Activated T-cell treated with anti-CD3 and anti-CD28 coated beads, Interleukin-2, amount 50 U/mL, for 4 hours (primary cell): Measurements from ENCODE around the gene MYL2. TPM values are rescaled to one million over a fixed set of nuclear protein-coding genes. Genes with fewer than 3 reads are reported as not detected.
A peak's percentile ranks its signal among the peaks of the same experiment; 100 is the strongest.

Source experiments
- ATAC-seq, 2 donors: fragments of 200-7000 bp; cut with Tn5 transposase; one replicate each; pipeline ENCODE4 v1.10.0; 2021
- DNase-seq: peaks from one replicate; pipeline ENCODE4 v3.0.0-alpha.2; 2020
- H3K27me3 Mint-ChIP-seq: one replicate; pipeline ENCODE4 v1.8.0; 2021; ENCODE audit warnings: low read depth, mixed read lengths
- H3K36me3 Mint-ChIP-seq: one replicate; pipeline ENCODE4 v1.8.0; 2022; ENCODE audit warnings: mixed read lengths; ENCODE audit not compliant: insufficient read depth
- H3K4me1 Mint-ChIP-seq: one replicate; pipeline ENCODE4 v1.8.0; 2021; ENCODE audit warnings: low read depth, mixed read lengths
- H3K4me3 Mint-ChIP-seq: one replicate; pipeline ENCODE4 v1.8.0; 2021; ENCODE audit warnings: mild to moderate bottlenecking, moderate library complexity, mixed read lengths
- H3K9me3 Mint-ChIP-seq: one replicate; pipeline ENCODE4 v1.8.0; 2021; ENCODE audit warnings: mixed read lengths
- total RNA-seq, 3 donors: library from RNA; stranded (reverse); gene quantifications; one replicate each; pipeline ENCODE4 v1.2.1, GENCODE V29; 2021

MYL2 gene
- total RNA-seq, 3 donors from 2014 or later = not detected

DNA sequence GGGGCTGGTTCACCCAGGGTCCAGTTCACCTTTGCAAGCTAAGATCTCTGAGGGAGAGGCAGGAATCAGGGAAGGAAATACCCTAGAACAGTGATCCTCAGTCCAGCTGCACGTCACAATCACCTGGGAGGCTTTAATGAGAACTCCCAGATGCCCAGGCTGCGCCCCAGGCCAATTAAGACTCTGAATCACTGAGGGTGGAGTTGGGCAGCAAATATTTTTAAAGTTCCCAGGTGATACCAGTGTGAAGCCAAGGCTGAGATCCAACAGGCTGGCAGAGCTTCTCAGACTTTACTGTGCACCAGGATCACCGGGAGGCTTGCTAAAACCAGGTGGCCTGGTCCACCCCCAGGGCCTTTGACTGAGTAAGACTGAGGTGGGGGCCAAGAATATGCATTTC lies 23.8 kb downstream of the MYL2 start:
- ATAC-seq (no peak), DNase-seq (no peak)
- H3K9me3 Mint-ChIP-seq = no peaks in the 10 kb centered on the region
- H3K27me3 Mint-ChIP-seq = peaks cover 6% of the 10 kb centered on the region
- H3K4me1 Mint-ChIP-seq = peaks cover 7% of the 10 kb centered on the region
- no peaks in the 10 kb centered on the region for H3K36me3 Mint-ChIP-seq
- no peak overlapping the region for H3K4me3 Mint-ChIP-seq

DNA sequence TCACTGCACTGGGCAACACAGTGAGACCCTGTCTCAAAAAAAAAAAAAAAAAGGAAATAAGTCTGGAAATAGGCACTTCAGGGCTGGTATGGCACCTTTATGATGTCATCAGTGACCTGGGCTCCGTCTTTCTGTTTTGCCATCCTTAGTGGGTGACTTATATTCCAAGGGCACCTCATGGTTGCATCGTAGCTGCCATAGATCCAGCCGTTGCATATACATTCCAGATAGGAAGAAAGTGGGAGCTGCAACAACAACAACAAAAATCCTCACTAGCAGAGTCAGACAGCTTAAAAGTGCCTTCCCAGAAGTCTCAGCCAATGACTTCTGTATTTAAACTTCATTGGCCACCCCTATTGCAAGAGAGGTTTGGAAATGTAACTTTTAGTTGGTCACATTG lies 26.4 kb downstream of the MYL2 start:
- Mint-ChIP-seq H3K36me3 (no peaks in the 10 kb centered on the region), H3K4me1 (peaks cover 7% of the 10 kb centered on the region), H3K27me3 (peaks cover 6% of the 10 kb centered on the region), H3K4me3 (no peak overlapping the region), H3K9me3 (no peaks in the 10 kb centered on the region)
- ATAC-seq (no peak), DNase-seq (no peak)

DNA sequence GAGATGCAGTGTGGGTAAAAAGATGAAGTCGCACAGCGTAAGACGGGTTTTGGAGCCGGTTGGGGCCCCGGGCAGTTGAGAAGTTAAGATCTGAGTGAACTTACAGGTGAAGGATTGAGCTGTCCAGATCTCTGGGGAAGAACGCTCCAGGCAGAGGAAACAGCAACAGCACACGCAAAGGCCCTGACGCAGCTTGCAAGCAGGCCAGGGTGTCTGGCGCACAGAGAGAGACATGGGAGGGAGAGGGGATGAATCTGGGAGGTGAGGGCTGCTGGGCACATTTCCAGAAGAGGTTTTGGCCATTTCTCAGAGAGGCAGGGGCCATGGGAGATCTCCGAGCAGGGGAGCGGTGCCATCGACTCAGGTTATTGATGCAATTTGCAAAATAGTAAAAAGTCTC lies 31.0 kb downstream of the MYL2 start:
- H3K36me3 Mint-ChIP-seq = peaks cover 2% of the 10 kb centered on the region
- no peaks in the 10 kb centered on the region for H3K9me3 Mint-ChIP-seq
- H3K27me3 Mint-ChIP-seq = peaks cover 3% of the 10 kb centered on the region
- peaks cover 4% of the 10 kb centered on the region for H3K4me1 Mint-ChIP-seq
- no peak overlapping the region for H3K4me3 Mint-ChIP-seq
- DNase-seq = no peak
- no peak for ATAC-seq

- Mint-ChIP-seq H3K4me3 (peak overlapping the region; percentile 88), H3K9me3 (no peaks in the 10 kb centered on the region), H3K36me3 (peaks cover 2% of the 10 kb centered on the region), H3K4me1 (peaks cover 4% of the 10 kb centered on the region), H3K27me3 (peaks cover 3% of the 10 kb centered on the region)
- no peak for DNase-seq
- ATAC-seq = no peak
Measured at GRCh38 chr12:110888256-110888991, 32.0 kb downstream of the MYL2 start.

GRCh38 chr12:110885152-110885840 lies 35.1 kb downstream of the MYL2 start:
- Mint-ChIP-seq H3K36me3 (peaks cover 2% of the 10 kb centered on the region), H3K4me1 (peaks cover 4% of the 10 kb centered on the region), H3K9me3 (no peaks in the 10 kb centered on the region), H3K4me3 (no peak overlapping the region), H3K27me3 (no peaks in the 10 kb centered on the region)
- ATAC-seq (no peak), DNase-seq (no peak)

DNA sequence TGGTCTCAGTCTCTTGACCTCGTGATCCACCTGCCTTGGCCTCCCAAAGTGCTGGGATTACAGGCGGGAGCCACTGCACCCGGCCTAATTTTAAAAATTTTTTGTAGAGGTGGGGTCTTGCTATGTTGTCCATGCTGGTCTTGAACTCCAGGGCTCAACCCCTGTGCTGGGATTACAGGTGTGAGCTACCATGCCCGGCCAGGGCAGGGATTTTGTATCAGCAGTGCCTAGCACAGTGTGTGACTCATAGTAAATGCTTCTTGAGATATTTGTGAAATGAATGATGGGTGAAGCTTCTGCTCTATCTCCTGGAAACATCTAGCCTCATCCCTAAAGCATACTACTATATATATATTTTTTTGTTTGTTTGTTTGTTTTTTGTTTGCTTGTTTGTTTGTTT lies 37.1 kb downstream of the MYL2 start:
- no peaks in the 10 kb centered on the region for H3K27me3 Mint-ChIP-seq
- no peaks in the 10 kb centered on the region for H3K9me3 Mint-ChIP-seq

DNA sequence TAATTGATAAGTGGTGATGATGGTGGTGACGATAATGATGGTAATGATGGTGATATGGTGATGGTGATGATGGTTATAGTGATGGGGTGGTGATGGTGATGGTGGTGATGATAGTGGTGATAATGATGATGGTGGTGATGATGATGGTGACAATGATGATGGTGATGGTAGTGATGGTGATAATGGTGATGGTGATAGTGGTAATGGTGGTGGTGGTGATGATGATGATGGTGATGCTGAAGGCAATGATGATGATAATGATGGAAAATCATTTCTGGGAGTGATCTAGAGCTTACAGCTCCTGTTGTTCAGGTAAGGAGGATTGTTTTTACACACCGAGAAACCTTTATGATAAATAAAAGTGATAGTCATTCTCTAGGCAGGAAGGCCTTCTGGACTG lies 39.7 kb downstream of the MYL2 start:
- H3K4me3 Mint-ChIP-seq = no peak overlapping the region
- H3K27me3 Mint-ChIP-seq = peaks cover 3% of the 10 kb centered on the region
- ATAC-seq = no peak
- H3K4me1 Mint-ChIP-seq = no peaks in the 10 kb centered on the region
- H3K9me3 Mint-ChIP-seq = no peaks in the 10 kb centered on the region
- H3K36me3 Mint-ChIP-seq = no peaks in the 10 kb centered on the region
- DNase-seq = no peak

More for the DNA sequence above, 37.1 kb downstream of the MYL2 start:
- H3K4me1 Mint-ChIP-seq = peaks cover 4% of the 10 kb centered on the region
- H3K36me3 Mint-ChIP-seq = peaks cover 2% of the 10 kb centered on the region
- DNase-seq (no peak), ATAC-seq (no peak)
- no peak overlapping the region for H3K4me3 Mint-ChIP-seq

GRCh38 chr12:110874781-110875180 lies 45.6 kb downstream of the MYL2 start:
- no peak for ATAC-seq
- Mint-ChIP-seq H3K9me3 (no peaks in the 10 kb centered on the region), H3K27me3 (peaks cover 12% of the 10 kb centered on the region), H3K4me1 (no peaks in the 10 kb centered on the region), H3K36me3 (no peaks in the 10 kb centered on the region), H3K4me3 (no peak overlapping the region)
- no peak for DNase-seq

DNA sequence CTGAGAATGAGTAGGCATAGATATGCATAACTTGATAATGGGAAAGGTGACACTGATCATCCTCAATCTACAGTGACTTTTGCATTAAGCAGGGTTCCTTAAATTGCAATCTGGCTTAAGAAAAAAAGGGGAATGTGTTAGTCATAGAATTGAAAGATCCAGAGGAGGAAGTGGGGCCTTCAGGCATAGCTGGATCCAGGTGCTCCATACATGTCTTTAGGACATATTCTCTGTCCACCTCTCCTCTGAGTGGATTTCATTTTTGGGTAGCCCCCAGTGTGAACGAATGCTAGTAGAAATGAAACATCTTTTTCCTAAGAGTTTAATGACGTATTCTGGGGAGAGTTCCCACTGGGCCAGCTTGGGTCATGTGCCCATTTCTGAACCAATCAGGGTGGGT lies 46.0 kb downstream of the MYL2 start:
- Mint-ChIP-seq H3K27me3 (peaks cover 12% of the 10 kb centered on the region), H3K4me1 (no peaks in the 10 kb centered on the region), H3K36me3 (no peaks in the 10 kb centered on the region), H3K4me3 (no peak overlapping the region), H3K9me3 (no peaks in the 10 kb centered on the region)
- ATAC-seq (no peak), DNase-seq (no peak)

GRCh38 chr12:110872100-110872499 lies 48.3 kb downstream of the MYL2 start:
- H3K9me3 Mint-ChIP-seq = no peaks in the 10 kb centered on the region
- ATAC-seq (no peak), DNase-seq (no peak)
- no peaks in the 10 kb centered on the region for H3K4me1 Mint-ChIP-seq
- H3K27me3 Mint-ChIP-seq = peaks cover 9% of the 10 kb centered on the region
- H3K4me3 Mint-ChIP-seq = no peak overlapping the region
- no peaks in the 10 kb centered on the region for H3K36me3 Mint-ChIP-seq

DNA sequence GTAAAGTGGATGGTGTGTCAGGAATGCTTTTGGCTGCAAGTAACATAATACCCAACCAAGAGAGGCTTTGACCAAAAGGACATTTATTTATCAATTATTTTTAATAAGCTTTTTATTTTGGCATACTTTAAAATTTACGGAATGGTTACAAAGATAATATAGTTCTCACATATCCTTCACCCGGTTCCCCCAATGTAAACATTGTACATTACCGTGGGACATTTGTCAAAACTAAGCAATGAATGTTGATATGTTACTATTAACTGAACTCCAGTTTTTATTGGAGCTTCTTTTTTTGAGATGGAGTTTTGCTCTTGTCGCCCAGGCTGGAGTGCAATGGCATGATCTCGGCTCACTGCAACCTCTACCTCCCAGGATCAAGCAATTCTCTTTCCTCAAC lies 50.6 kb downstream of the MYL2 start:
- H3K4me1 Mint-ChIP-seq = no peaks in the 10 kb centered on the region
- ATAC-seq = no peak
- no peaks in the 10 kb centered on the region for H3K36me3 Mint-ChIP-seq
- no peaks in the 10 kb centered on the region for H3K9me3 Mint-ChIP-seq
- DNase-seq = no peak
- peaks cover 6% of the 10 kb centered on the region for H3K27me3 Mint-ChIP-seq
- H3K4me3 Mint-ChIP-seq = no peak overlapping the region

- ATAC-seq = no peak
- H3K27me3 Mint-ChIP-seq = peaks cover 4% of the 10 kb centered on the region
- no peak overlapping the region for H3K4me3 Mint-ChIP-seq
- no peaks in the 10 kb centered on the region for H3K4me1 Mint-ChIP-seq
- H3K36me3 Mint-ChIP-seq = no peaks in the 10 kb centered on the region
- DNase-seq = no peak
- no peaks in the 10 kb centered on the region for H3K9me3 Mint-ChIP-seq
Measured at GRCh38 chr12:110869026-110869425, 51.4 kb downstream of the MYL2 start.

DNA sequence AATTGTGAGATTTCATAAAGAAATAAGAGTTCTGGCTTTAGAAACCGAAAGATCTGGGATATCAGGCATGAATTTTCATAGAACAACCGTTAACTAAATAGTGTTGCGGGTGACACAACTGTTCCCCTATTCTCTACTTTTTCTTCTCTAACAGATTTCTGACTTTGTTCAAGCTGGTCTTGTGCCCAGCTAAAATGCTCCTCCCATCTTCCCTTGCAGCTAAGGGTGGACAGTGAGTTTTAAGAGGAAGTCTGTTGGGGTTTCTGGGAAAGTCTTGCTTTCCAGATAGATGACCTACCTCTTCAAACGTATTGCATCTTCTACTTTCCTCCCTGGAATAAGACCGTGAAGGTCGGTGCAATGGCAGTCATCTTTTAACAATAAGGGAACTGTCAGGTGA lies 54.9 kb downstream of the MYL2 start:
- H3K36me3 Mint-ChIP-seq = no peaks in the 10 kb centered on the region
- ATAC-seq (no peak), DNase-seq (no peak)
- no peak overlapping the region for H3K4me3 Mint-ChIP-seq
- peaks cover 1% of the 10 kb centered on the region for H3K27me3 Mint-ChIP-seq
- no peaks in the 10 kb centered on the region for H3K9me3 Mint-ChIP-seq
- no peaks in the 10 kb centered on the region for H3K4me1 Mint-ChIP-seq

DNA sequence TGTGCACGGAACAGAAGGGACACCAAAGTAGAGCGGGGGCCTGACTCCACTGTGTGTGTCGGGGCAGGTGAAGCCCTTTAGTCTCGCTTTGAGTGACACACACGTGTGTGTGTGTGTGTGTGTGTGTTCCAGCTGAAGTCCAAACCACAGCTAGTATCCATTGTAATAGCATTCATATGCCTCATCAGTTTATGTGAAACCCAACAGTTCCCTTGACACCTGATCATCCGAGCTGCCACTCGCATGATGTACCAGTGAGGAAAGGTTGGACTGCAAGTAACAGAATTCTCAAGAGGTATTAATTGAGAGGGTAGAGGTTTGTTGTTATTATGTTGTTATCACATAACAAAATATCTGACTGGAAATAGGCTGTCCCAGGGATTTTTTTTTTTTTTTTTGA lies 57.2 kb downstream of the MYL2 start:
- H3K4me3 Mint-ChIP-seq = no peak overlapping the region
- H3K36me3 Mint-ChIP-seq = no peaks in the 10 kb centered on the region
- peaks cover 1% of the 10 kb centered on the region for H3K27me3 Mint-ChIP-seq
- H3K4me1 Mint-ChIP-seq = no peaks in the 10 kb centered on the region
- no peak for DNase-seq
- H3K9me3 Mint-ChIP-seq = no peaks in the 10 kb centered on the region
- ATAC-seq = no peak

- Mint-ChIP-seq H3K4me3 (no peak overlapping the region), H3K4me1 (no peaks in the 10 kb centered on the region), H3K27me3 (peaks cover 1% of the 10 kb centered on the region), H3K9me3 (no peaks in the 10 kb centered on the region), H3K36me3 (no peaks in the 10 kb centered on the region)
- ATAC-seq (no peak), DNase-seq (no peak)
Measured at GRCh38 chr12:110862329-110862728, 58.0 kb downstream of the MYL2 start.
